ENCODE results near the gene SNX19.
"Not testable (repeated sequence)": the region's sequence is repeated elsewhere in the genome, so short reads cannot be mapped to it uniquely, and the experiment has no call there.

DNA sequence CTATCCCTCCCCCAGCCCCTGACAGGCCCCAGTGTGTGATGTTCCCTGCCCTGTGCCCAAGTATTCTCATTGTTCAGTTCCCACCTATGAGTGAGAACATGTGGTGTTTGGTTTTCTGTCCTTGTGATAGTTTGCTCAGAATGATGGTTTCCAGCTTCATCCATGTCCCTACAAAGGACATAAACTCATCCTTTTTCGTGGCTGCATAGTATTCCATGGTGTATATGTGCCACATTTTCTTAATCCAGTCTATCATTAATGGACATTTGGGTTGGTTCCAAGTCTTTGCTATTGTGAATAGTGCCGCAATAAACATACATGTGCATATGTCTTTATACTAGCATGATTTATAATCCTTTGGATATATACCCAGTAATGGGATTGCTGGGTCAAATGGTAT is 60.6 kb downstream of the SNX19 start:
- TF ChIP-seq, protein P1, sequence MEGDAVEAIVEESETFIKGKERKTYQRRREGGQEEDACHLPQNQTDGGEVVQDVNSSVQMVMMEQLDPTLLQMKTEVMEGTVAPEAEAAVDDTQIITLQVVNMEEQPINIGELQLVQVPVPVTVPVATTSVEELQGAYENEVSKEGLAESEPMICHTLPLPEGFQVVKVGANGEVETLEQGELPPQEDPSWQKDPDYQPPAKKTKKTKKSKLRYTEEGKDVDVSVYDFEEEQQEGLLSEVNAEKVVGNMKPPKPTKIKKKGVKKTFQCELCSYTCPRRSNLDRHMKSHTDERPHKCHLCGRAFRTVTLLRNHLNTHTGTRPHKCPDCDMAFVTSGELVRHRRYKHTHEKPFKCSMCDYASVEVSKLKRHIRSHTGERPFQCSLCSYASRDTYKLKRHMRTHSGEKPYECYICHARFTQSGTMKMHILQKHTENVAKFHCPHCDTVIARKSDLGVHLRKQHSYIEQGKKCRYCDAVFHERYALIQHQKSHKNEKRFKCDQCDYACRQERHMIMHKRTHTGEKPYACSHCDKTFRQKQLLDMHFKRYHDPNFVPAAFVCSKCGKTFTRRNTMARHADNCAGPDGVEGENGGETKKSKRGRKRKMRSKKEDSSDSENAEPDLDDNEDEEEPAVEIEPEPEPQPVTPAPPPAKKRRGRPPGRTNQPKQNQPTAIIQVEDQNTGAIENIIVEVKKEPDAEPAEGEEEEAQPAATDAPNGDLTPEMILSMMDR (IDR thresholded peaks at IDR 0.05) = not testable (repeated sequence)
- not testable (repeated sequence) for TF ChIP-seq POLR2A (IDR thresholded peaks at IDR 0.05)

Data from adrenal gland (tissue), 5 donors.